Lower leg skin (tissue), 3 donors: ENCODE data around the gene PAPLN.

Experiments used
- CTCF ChIP-seq, 3 donors: fragments of 450-650 bp; IDR thresholded peaks; one replicate each; pipeline ENCODE4 v1.5.1; 2016; ENCODE audit warnings: antibody characterized with exemption in 3 of 3, mild to moderate bottlenecking in 3 of 3, moderate library complexity in 2 of 3
- POLR2A ChIP-seq, 2 donors: fragments of 450-650 bp; IDR thresholded peaks; one replicate each; pipeline ENCODE4 v1.6.1; 2016 to 2017; ENCODE audit warnings: antibody characterized with exemption in 2 of 2, mild to moderate bottlenecking in 1 of 2, moderate library complexity in 1 of 2

- TF ChIP-seq CTCF (IDR thresholded peaks at IDR 0.05) (no peak), POLR2A (IDR thresholded peaks at IDR 0.05) (no peak)
Observed at GRCh38 chr14:73217411-73217810, 19.9 kb upstream of the PAPLN start.
